H9 (cell line): ENCODE data around the gene SSTR3. TPM values are rescaled to one million over a fixed set of nuclear protein-coding genes. Genes with fewer than 3 reads are reported as not detected.

Source experiments
- DNase-seq: peaks from one replicate; pipeline ENCODE4 v3.0.0-alpha.2; 2017
- H2AFZ ChIP-seq: one replicate; pipeline ENCODE4 v1.6.1; 2013; ENCODE audit warnings: mild to moderate bottlenecking, low read length, control low read depth, moderate library complexity
- H2AK5ac ChIP-seq: 2 replicates; pipeline ENCODE4 v1.6.1; 2013; ENCODE audit warnings: low read length, control low read depth, mixed read lengths; ENCODE audit not compliant: insufficient read length
- H2BK120ac ChIP-seq: one replicate; pipeline ENCODE4 v1.6.1; 2013; ENCODE audit warnings: low read depth, mild to moderate bottlenecking, low read length, control low read depth, inconsistent platforms; ENCODE audit not compliant: poor library complexity, severe bottlenecking
- H2BK12ac ChIP-seq: 2 replicates; pipeline ENCODE4 v1.6.1; 2013; ENCODE audit warnings: low read length, control low read depth, mixed read lengths, low read depth; ENCODE audit not compliant: insufficient read length
- H2BK15ac ChIP-seq: 2 replicates; pipeline ENCODE4 v1.6.1; 2013; ENCODE audit warnings: low read depth, low read length, control low read depth
- H2BK20ac ChIP-seq: one replicate; pipeline ENCODE4 v1.6.1; 2013; ENCODE audit warnings: low read depth, mild to moderate bottlenecking, low read length, control low read depth, inconsistent platforms; ENCODE audit not compliant: poor library complexity, severe bottlenecking
- H2BK5ac ChIP-seq: 2 replicates; pipeline ENCODE4 v1.6.1; 2013; ENCODE audit warnings: low read length, control low read depth, mixed read lengths; ENCODE audit not compliant: insufficient read length
- H3K14ac ChIP-seq: 2 replicates; pipeline ENCODE4 v1.6.1; 2013; ENCODE audit warnings: low read length, control low read depth; ENCODE audit not compliant: insufficient read depth
- H3K18ac ChIP-seq: 2 replicates; pipeline ENCODE4 v1.6.1; 2013; ENCODE audit warnings: low read depth, mild to moderate bottlenecking, mixed read lengths, low read length, control low read depth; ENCODE audit not compliant: insufficient read length
- H3K23ac ChIP-seq: 2 replicates; pipeline ENCODE4 v1.6.1; 2013; ENCODE audit warnings: low read length, control low read depth, mixed read lengths, low read depth; ENCODE audit not compliant: insufficient read length
- H3K23me2 ChIP-seq: 2 replicates; pipeline ENCODE4 v1.6.1; 2013; ENCODE audit warnings: low read depth, mild to moderate bottlenecking, mixed read lengths, low read length, control low read depth; ENCODE audit not compliant: insufficient read length, poor library complexity, severe bottlenecking
- H3K27ac ChIP-seq: 2 replicates; pipeline ENCODE4 v1.5.1; 2013; ENCODE audit warnings: low read length, control low read depth, mixed read lengths, low read depth; ENCODE audit not compliant: insufficient read length
- H3K27me3 ChIP-seq: 2 replicates; pipeline ENCODE4 v1.6.1; 2013; ENCODE audit warnings: low read length, control low read depth, inconsistent platforms; ENCODE audit not compliant: insufficient read depth
- H3K4ac ChIP-seq: 2 replicates; pipeline ENCODE4 v1.6.1; 2013; ENCODE audit warnings: low read depth, mild to moderate bottlenecking, control low read depth, inconsistent platforms, low read length, moderate library complexity
- H3K4me1 ChIP-seq: 2 replicates; pipeline ENCODE4 v1.6.1; 2013; ENCODE audit warnings: low read length, control low read depth, inconsistent platforms; ENCODE audit not compliant: insufficient read depth
- H3K4me2 ChIP-seq: 2 replicates; pipeline ENCODE4 v1.6.1; 2013; ENCODE audit warnings: low read length, control low read depth, mixed read lengths; ENCODE audit not compliant: insufficient read length, insufficient read depth
- H3K56ac ChIP-seq: 2 replicates; pipeline ENCODE4 v1.6.1; 2013; ENCODE audit warnings: low read depth, mild to moderate bottlenecking, mixed read lengths, low read length, control low read depth; ENCODE audit not compliant: insufficient read length
- H3K79me1 ChIP-seq: 2 replicates; pipeline ENCODE4 v1.6.1; 2013; ENCODE audit warnings: low read depth, mild to moderate bottlenecking, moderate library complexity, low read length, control low read depth, inconsistent platforms; ENCODE audit not compliant: insufficient read depth, poor library complexity, severe bottlenecking
- H3K79me2 ChIP-seq: 2 replicates; pipeline ENCODE4 v1.6.1; 2013; ENCODE audit warnings: low read length, control low read depth, inconsistent platforms; ENCODE audit not compliant: insufficient read depth
- H3K9ac ChIP-seq: 2 replicates; pipeline ENCODE4 v1.6.1; 2013; ENCODE audit warnings: low read length, control low read depth, mixed read lengths; ENCODE audit not compliant: insufficient read length; ENCODE audit errors: extremely low read depth
- H3K9me3 ChIP-seq: one replicate; pipeline ENCODE4 v1.6.1; 2013; ENCODE audit warnings: low read depth, low read length, inconsistent platforms; ENCODE audit not compliant: control insufficient read depth
- H3T11ph ChIP-seq: one replicate; pipeline ENCODE4 v1.6.1; 2013; ENCODE audit warnings: mild to moderate bottlenecking, low read length, control low read depth, inconsistent platforms
- H4K20me1 ChIP-seq: one replicate; pipeline ENCODE4 v1.6.1; 2013; ENCODE audit not compliant: control insufficient read depth, insufficient read length, insufficient read depth
- H4K5ac ChIP-seq: 2 replicates; pipeline ENCODE4 v1.6.1; 2013; ENCODE audit warnings: low read depth, mild to moderate bottlenecking, mixed read lengths, low read length, control low read depth; ENCODE audit not compliant: insufficient read length
- H4K8ac ChIP-seq: replicated peaks from 2 replicates; pipeline ENCODE4 v1.6.1; 2013; ENCODE audit warnings: low read length, control low read depth, mixed read lengths, low read depth; ENCODE audit not compliant: insufficient read length
- H4K91ac ChIP-seq: 2 replicates; pipeline ENCODE4 v1.6.1; 2013; ENCODE audit warnings: low read depth, mild to moderate bottlenecking, moderate library complexity, mixed read lengths, low read length, control low read depth; ENCODE audit not compliant: insufficient read length
- H3K27ac Mint-ChIP-seq, 3 experiments: 2 replicates in 2 of 3; 3 replicates in 1 of 3; pipeline ENCODE4 v1.8.0; 2020 to 2021; ENCODE audit warnings: mixed read lengths in 3 of 3, mild to moderate bottlenecking in 1 of 3, moderate library complexity in 1 of 3
- H3K27me3 Mint-ChIP-seq: 2 replicates; pipeline ENCODE4 v1.8.0; 2021; ENCODE audit warnings: low read depth, mild to moderate bottlenecking, moderate library complexity, mixed read lengths
- H3K36me3 Mint-ChIP-seq, 3 experiments: 2 replicates in 2 of 3; 3 replicates in 1 of 3; pipeline ENCODE4 v1.8.0; 2020 to 2021; ENCODE audit warnings: low read depth in 3 of 3, mixed read lengths in 3 of 3; ENCODE audit not compliant: insufficient read depth in 1 of 3
- H3K4me1 Mint-ChIP-seq, 2 experiments: 2 replicates each; pipeline ENCODE4 v1.8.0; 2020; ENCODE audit warnings: mixed read lengths in 2 of 2
- H3K4me3 Mint-ChIP-seq, 2 experiments: 2 replicates in 1 of 2; 3 replicates in 1 of 2; pipeline ENCODE4 v1.8.0; 2020 to 2021; ENCODE audit warnings: mild to moderate bottlenecking in 2 of 2, mixed read lengths in 2 of 2, moderate library complexity in 1 of 2
- H3K9me3 Mint-ChIP-seq, 2 experiments: 2 replicates in 1 of 2; 3 replicates in 1 of 2; pipeline ENCODE4 v1.8.0; 2020; ENCODE audit warnings: mild to moderate bottlenecking in 2 of 2, mixed read lengths in 2 of 2, moderate library complexity in 1 of 2
- CTCF ChIP-seq: fragments of 200-600 bp; sonication (generic); conservative IDR thresholded peaks from 3 replicates; pipeline ENCODE4 v1.8.0; 2021; ENCODE audit warnings: antibody characterized with exemption, mild to moderate bottlenecking
- WGBS: extraction: QIAGEN DNeasy Blood & Tissue Kit; methylation state at CpG from one replicate; pipeline ENCODE4 v1.1.7; 2013; ENCODE audit warnings: missing lambda C conversion rate, low lambda C conversion rate, mixed read lengths; ENCODE audit not compliant: insufficient read length; ENCODE audit errors: extremely low coverage; 5-methylcytosine and 5-hydroxymethylcytosine counted together
- total RNA-seq: library from RNA; stranded (reverse); gene quantifications from 2 replicates; pipeline ENCODE4 v1.2.1, GENCODE V29; 2021

Gene SSTR3
- total RNA-seq, 1 experiment from 2014 or later = 0.68 TPM

GRCh38 chr22:37195921-37196320 is 16.4 kb downstream of the SSTR3 start:
- Mint-ChIP-seq H3K4me3 (no peak overlapping the region), H3K27ac (no peak overlapping the region), H3K27me3 (peaks cover 6% of the 10 kb centered on the region), H3K4me1 (peaks cover 19 to 34% of the 10 kb centered on the region in 2 experiments), H3K9me3 (peaks cover 16 to 20% of the 10 kb centered on the region in 2 experiments), H3K36me3 (peaks cover 12 to 18% (median 12%) of the 10 kb centered on the region in 3 experiments)
- H3K9me3 ChIP-seq = peaks cover 5% of the 10 kb centered on the region
- no peak overlapping the region for H2AFZ ChIP-seq
- TF ChIP-seq CTCF = no peak
- no peak overlapping the region for H3K4ac ChIP-seq
- H4K91ac ChIP-seq = no peak overlapping the region
- H3K9ac ChIP-seq = no peak overlapping the region
- no peak overlapping the region for H2BK15ac ChIP-seq
- H4K20me1 ChIP-seq = no peaks in the 10 kb centered on the region
- no peak overlapping the region for H2BK120ac ChIP-seq
- H3K14ac ChIP-seq = no peak overlapping the region
- H2BK5ac ChIP-seq = no peak overlapping the region
- H3T11ph ChIP-seq = no peak overlapping the region
- H2AK5ac ChIP-seq = no peak overlapping the region
- H3K27me3 ChIP-seq = no peaks in the 10 kb centered on the region
- no peak for DNase-seq
- H3K27ac ChIP-seq = no peak overlapping the region
- no peak overlapping the region for H4K5ac ChIP-seq
- no peak overlapping the region for H3K4me2 ChIP-seq
- H4K8ac ChIP-seq = no peak overlapping the region
- H3K79me2 ChIP-seq = no peaks in the 10 kb centered on the region
- no peak overlapping the region for H3K18ac ChIP-seq
- H3K4me1 ChIP-seq = no peaks in the 10 kb centered on the region; the same call in 1 of the 2 replicates
- H2BK20ac ChIP-seq = no peak overlapping the region
- no peaks in the 10 kb centered on the region for H3K79me1 ChIP-seq
- H3K23ac ChIP-seq = no peak overlapping the region
- no peak overlapping the region for H2BK12ac ChIP-seq
- no peak overlapping the region for H3K56ac ChIP-seq
- WGBS = no CpG with 5 or more reads among the region's 4 CpGs
- peaks cover 5% of the 10 kb centered on the region for H3K23me2 ChIP-seq
